22Rv1 (cell line): ENCODE data around the gene GMDS.

Experiments used
- H3K27ac ChIP-seq: fragments of 450-650 bp; 2 replicates; pipeline ENCODE4 v1.5.1; 2017
- ZFX ChIP-seq: fragments of 450-650 bp; IDR thresholded peaks from 2 replicates; pipeline ENCODE4 v1.6.1; 2017; ENCODE audit warnings: antibody characterized with exemption, borderline replicate concordance
- TF ChIP-seq, protein P1 (sequence below): fragments of 450-650 bp; IDR thresholded peaks from 2 replicates; pipeline ENCODE4 v1.5.1; 2017; ENCODE audit warnings: mild to moderate bottlenecking

The GMDS gene

DNA sequence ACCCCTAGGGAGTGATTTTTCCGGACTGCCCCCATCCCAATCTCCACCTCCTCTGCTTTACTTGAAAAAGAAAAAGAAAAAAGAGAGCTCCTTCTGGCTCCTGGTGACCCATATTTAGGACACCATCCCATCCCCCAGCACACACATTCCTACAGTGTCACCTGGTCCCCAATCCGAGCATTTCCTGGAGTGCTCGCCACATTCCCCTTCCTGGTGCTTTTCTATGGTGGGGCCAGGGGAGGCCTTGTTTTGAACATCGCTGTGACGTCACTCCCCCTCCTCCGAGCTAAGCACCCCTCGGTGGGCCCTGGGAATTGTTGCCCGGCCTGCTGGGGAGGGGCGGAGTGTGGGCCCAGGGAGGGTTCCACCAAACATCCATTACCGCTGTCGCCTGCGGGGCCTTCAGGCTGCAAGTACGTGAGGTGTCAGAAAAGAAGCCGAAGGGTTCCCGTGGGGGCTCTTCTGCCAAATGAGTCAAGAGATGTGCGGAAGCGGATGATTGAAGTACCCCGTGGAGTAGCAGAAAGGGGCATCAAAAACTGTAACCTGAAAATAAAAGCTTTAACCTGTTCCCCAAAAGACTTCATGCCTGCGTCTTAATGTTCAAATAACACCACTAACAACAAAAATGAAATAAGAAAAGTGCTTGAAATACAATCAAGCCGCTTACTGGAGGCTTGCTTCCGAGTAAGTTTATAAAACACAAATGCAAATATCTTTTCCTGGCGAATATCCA, 638.5 kb downstream of the GMDS start:
- no peak overlapping the region for H3K27ac ChIP-seq
- TF ChIP-seq, protein P1, sequence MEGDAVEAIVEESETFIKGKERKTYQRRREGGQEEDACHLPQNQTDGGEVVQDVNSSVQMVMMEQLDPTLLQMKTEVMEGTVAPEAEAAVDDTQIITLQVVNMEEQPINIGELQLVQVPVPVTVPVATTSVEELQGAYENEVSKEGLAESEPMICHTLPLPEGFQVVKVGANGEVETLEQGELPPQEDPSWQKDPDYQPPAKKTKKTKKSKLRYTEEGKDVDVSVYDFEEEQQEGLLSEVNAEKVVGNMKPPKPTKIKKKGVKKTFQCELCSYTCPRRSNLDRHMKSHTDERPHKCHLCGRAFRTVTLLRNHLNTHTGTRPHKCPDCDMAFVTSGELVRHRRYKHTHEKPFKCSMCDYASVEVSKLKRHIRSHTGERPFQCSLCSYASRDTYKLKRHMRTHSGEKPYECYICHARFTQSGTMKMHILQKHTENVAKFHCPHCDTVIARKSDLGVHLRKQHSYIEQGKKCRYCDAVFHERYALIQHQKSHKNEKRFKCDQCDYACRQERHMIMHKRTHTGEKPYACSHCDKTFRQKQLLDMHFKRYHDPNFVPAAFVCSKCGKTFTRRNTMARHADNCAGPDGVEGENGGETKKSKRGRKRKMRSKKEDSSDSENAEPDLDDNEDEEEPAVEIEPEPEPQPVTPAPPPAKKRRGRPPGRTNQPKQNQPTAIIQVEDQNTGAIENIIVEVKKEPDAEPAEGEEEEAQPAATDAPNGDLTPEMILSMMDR = no peak
- TF ChIP-seq ZFX = no peak

DNA sequence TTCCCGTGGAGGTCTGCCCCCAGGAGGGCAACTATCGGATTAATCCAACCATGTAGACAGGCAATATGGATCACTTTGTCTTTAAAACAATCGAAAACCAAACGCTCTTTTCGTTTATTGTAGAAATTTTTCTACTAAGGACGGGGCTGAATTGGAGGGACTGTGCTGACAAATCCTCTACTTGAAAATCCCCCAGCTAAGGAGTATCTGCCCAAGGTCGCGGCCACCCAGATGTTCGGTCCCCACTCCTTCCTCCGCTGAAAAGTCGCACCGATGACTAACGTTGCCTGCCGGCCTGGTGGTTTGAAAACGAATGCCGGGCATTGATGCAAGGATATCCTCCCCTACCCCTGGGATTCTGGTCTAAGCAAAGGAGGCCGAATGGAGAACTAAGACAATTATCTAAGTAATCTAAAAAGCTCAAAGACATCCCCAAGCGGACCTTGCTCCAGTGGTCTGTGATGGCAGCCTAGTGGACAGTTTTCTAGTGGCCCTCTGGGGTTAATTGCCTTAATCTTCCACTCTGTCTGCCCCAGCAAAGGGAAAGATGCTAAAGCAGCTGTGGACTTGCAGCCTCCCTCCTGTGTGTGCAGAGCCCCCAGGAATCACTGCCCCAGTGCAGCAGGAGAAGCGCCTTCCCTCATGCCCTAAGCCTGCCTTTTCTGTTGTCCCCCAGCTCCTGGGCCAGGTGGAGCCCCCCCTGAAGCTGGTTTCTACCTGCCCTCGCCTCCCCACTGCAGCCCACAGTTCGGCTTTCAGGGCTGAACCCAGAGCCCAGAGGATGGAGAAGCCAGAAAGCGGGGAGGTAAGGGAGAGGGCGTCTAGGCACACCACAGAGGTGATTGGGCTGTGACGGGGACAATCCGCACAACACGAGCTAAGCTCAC, 639.3 kb downstream of the GMDS start:
- TF ChIP-seq, protein P1 = no peak
- TF ChIP-seq ZFX = no peak
- no peak overlapping the region for H3K27ac ChIP-seq

DNA sequence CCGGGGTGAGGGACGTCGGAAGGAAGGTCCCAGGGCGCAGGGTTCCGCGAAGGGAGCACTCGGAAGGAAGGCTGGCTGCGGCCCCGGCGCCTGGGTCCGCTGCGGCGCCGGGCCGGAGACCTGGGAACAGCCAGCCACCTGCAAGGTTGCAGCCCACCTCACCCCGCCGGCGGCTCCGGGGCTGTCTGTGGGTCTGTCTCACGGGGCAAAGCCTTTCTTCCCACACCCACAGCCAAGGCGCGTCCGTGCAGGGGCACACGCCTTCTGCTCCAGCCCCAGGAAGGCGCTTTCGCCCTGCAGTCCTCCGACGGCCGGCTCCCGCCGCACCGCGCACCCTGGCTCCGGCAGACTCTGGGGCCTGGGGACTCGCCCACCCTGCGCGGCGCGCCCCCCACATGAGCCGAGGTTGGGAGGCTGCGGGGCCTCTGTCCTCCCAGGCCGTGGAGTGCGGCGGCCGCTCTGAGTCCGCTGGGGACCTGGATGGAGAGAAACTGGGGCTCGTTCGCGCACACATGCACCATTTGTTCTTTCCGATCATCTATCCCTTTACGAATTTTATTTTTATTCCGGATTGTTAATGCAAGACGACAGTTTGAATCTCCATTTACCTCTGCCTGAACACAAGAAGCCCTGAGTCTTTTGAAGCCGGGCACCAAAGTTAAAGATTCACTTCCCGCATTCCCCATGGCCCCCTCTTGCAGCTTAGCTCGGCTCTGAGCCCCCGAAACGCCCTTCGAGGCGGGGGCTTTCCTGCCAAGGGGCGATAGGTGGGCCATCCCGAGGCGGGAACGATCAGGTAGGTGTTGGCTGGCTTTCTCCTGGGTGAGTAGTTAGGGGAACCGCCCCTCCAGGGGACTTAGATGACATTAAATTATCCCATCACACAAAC, 640.2 kb downstream of the GMDS start:
- TF ChIP-seq ZFX = no peak
- TF ChIP-seq, protein P1 = no peak
- H3K27ac ChIP-seq = no peak overlapping the region

DNA sequence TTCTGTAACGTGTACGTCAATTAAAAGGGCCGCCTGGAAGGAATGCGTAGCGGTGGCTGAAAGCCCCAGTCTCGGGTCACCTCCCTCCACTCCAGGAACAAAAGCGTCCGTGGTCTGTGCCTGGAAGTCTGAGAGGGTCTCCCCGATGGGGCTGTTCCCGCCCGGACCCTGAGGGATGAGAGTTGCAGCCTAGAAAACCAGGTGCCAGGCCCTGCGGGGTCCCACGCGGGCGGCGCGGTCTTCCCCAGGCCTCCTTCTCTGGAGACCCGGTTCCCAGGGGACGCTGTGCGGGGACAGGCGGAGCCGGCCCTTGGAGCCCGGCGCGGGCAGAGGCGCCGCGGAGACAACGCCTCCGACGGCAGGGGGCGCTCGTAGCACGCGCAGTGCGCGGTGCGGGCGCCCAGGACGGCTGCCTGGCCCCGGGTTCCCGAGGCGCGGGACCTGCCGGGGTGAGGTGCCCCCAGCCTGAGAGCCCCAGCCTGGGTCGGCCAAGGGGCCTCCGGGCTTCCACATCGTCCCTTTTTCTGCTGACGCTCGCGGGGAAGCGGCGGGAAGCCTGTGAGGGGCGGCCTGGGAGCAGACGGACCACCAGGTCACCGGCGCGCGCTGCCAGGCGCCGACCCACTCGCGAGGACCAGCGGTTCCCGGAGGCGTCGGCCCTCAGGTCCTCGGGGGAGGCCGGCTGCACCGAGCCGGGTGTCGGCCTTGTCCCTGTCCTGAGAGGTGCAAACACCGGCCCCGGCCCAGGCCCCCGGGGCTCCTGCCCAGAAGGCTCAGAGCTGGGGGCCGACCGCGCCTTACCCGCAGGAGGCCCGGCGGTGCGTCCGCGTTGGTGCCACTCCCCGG, 641.0 kb downstream of the GMDS start:
- TF ChIP-seq ZFX = no peak
- TF ChIP-seq, protein P1 = peak; percentile 94
- no peak overlapping the region for H3K27ac ChIP-seq

DNA sequence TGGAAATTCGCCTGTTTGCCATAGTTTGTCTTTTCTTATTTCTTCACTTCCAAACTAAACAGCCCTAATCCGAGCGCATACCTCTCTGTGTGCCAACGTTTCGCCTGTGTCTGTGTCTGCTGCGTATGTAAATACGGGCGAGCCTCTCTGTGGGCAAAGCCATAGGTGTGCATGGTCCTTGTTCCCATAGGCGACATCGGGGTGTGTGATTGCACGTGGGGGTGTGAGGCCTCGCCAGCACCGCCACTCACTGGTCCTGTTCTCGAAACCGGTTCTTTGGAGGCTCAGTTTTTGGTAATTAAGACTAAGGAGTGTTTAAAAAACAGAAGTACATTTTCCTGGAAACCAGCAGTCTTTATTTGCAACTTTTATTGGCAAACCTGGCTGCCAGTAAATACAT, 641.7 kb downstream of the GMDS start:
- TF ChIP-seq, protein P1 = no peak
- no peak for TF ChIP-seq ZFX
- H3K27ac ChIP-seq = no peak overlapping the region

DNA sequence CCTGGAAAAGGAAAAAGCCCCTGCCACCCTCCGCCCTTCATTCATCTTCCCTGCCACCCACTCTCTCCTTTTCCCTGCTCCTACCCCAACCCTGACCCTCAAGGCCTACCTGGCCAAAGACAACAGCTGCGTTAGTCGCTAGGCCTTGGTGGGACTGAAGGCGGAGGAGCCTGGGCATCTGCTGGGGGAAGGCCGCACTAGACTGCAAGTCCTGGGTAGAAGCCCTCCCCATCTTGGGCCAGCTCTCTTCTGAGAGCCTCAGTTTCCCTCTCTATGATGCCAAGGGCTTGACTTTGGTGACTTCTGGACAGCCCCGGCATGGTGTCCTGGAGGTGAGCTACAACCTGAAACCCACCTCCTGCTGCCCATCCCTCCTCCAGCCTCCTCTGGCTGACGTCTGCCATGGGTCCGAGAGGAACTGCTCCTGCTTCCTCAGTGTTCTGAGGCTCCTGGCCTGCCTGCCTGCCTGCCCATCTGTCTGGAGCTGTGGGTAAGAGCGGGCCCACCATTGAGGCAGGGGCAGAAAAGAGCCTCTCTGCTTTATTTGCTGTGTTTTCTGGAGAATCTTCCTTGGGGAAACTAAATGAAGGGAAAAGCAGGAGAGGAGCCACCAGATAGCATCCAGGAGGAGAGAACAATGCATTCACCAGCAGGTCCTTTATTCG, 643.2 kb downstream of the GMDS start:
- no peak for TF ChIP-seq ZFX
- TF ChIP-seq, protein P1 = no peak

More for the DNA sequence above, 643.2 kb downstream of the GMDS start:
- no peak overlapping the region for H3K27ac ChIP-seq
